HG03064 (cell line): ENCODE measurements around the gene ARL4A.
"Not testable (repeated sequence)": the region's sequence is repeated elsewhere in the genome, so short reads cannot be mapped to it uniquely, and the experiment has no call there.

Experiments used
- ATAC-seq: cut with Tn5 transposase; IDR thresholded peaks from one replicate; pipeline ENCODE4 v1.9.1; 2021; ENCODE audit warnings: low read depth; ENCODE audit not compliant: unreplicated experiment

The ARL4A gene

GRCh38 chr7:12686891-12687717, at the start of gene ARL4A:
TSS of gene ARL4A (plus strand) at chr7:12687633. CDS start at chr7:12688255, 622 bp downstream.
- peak; percentile 84 for ATAC-seq

GRCh38 chr7:12637819-12638592, 49.4 kb upstream of the ARL4A start:
- ATAC-seq: peak; percentile 52

GRCh38 chr7:12638851-12639456, 48.5 kb upstream of the ARL4A start:
- ATAC-seq: no peak

- no peak for ATAC-seq
These were observed 46.9 kb upstream of the ARL4A start for GRCh38 chr7:12640299-12641096.

GRCh38 chr7:12641196-12641595, 46.2 kb upstream of the ARL4A start:
- ATAC-seq: no peak

GRCh38 chr7:12642508-12642907, 44.9 kb upstream of the ARL4A start:
- no peak for ATAC-seq

- no peak for ATAC-seq
These were observed 44.3 kb upstream of the ARL4A start for GRCh38 chr7:12643001-12643643.

GRCh38 chr7:12643644-12644043, 43.8 kb upstream of the ARL4A start:
- ATAC-seq: no peak

GRCh38 chr7:12645212-12645611, 42.2 kb upstream of the ARL4A start:
- not testable (repeated sequence) for ATAC-seq

GRCh38 chr7:12646139-12646538, 41.3 kb upstream of the ARL4A start:
- no peak for ATAC-seq

- ATAC-seq: no peak
These were observed 39.8 kb upstream of the ARL4A start for GRCh38 chr7:12647364-12648219.

GRCh38 chr7:12648704-12649261, 38.6 kb upstream of the ARL4A start:
- ATAC-seq: no peak

- no peak for ATAC-seq
These were observed 38.1 kb upstream of the ARL4A start for GRCh38 chr7:12649348-12649747.

GRCh38 chr7:12650080-12650479, 37.4 kb upstream of the ARL4A start:
- ATAC-seq: no peak

GRCh38 chr7:12653110-12653509, 34.3 kb upstream of the ARL4A start:
- no peak for ATAC-seq

- ATAC-seq: no peak
These were observed 33.9 kb upstream of the ARL4A start for GRCh38 chr7:12653518-12653917.

- no peak for ATAC-seq
These were observed 32.3 kb upstream of the ARL4A start for GRCh38 chr7:12655161-12655560.

- not testable (repeated sequence) for ATAC-seq
These were observed 27.0 kb upstream of the ARL4A start for GRCh38 chr7:12660423-12660822.

GRCh38 chr7:12660986-12661385, 26.4 kb upstream of the ARL4A start:
- not testable (repeated sequence) for ATAC-seq
